OCI-LY3 (cell line): Measurements from ENCODE around the gene RPS6KB1.
"Not testable (repeated sequence)": the region's sequence is repeated elsewhere in the genome, so short reads cannot be mapped to it uniquely, and the experiment has no call there.

Experiments used
- EZH2phosphoT487 ChIP-seq: fragments of 200-600 bp; shearing (Covaris generic); IDR thresholded peaks from 2 replicates; pipeline ENCODE4 v1.6.1; 2018; ENCODE audit warnings: antibody characterized with exemption, mixed run types, low read depth
- TF ChIP-seq, protein P1 (sequence below): fragments of 200-600, 300-600 bp; sonication (generic); IDR thresholded peaks from 2 replicates; pipeline ENCODE4 v1.5.1; 2014; ENCODE audit warnings: antibody characterized with exemption, low read length, low read depth

DNA sequence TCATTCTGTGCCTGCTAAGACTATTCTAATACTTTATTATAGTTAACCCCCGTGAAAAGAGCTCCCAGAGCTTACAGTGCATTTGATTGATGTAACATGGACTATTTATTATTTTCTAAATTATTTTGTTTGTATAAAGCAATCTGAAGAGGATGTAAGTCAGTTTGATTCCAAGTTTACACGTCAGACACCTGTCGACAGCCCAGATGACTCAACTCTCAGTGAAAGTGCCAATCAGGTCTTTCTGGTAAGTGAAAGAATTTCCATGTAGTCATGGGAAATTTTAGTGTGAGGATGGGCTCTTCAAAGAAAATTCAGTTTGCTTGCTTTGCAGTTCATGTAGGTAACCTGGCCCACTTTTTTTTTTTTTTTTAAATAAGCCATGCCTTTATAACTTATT is 47.8 kb downstream of the RPS6KB1 start:
- TF ChIP-seq, protein P1, sequence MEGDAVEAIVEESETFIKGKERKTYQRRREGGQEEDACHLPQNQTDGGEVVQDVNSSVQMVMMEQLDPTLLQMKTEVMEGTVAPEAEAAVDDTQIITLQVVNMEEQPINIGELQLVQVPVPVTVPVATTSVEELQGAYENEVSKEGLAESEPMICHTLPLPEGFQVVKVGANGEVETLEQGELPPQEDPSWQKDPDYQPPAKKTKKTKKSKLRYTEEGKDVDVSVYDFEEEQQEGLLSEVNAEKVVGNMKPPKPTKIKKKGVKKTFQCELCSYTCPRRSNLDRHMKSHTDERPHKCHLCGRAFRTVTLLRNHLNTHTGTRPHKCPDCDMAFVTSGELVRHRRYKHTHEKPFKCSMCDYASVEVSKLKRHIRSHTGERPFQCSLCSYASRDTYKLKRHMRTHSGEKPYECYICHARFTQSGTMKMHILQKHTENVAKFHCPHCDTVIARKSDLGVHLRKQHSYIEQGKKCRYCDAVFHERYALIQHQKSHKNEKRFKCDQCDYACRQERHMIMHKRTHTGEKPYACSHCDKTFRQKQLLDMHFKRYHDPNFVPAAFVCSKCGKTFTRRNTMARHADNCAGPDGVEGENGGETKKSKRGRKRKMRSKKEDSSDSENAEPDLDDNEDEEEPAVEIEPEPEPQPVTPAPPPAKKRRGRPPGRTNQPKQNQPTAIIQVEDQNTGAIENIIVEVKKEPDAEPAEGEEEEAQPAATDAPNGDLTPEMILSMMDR, result not testable (repeated sequence)
- TF ChIP-seq EZH2phosphoT487, result not testable (repeated sequence)
